Gastrocnemius medialis (tissue), 4 donors: ENCODE data around the gene FBXL7.

Experiments used
- POLR2A ChIP-seq, 2 donors: fragments of 450-650 bp; IDR thresholded peaks; one replicate each; pipeline ENCODE4 v1.6.1; 2017; ENCODE audit warnings: antibody characterized with exemption in 2 of 2, mild to moderate bottlenecking in 2 of 2, moderate library complexity in 2 of 2
- TF ChIP-seq, protein P1 (sequence below), 5 experiments: fragments of 450-650 bp in 3 of 5; fragments of 200-600 bp in 2 of 5; sonication (generic) in 2 of 5; IDR thresholded peaks in 4 of 5; conservative IDR thresholded peaks in 1 of 5; 1 replicate in 4 of 5; 2 replicates in 1 of 5; pipeline ENCODE4 v1.5.1; 2016 to 2019; ENCODE audit warnings: antibody characterized with exemption in 5 of 5, mild to moderate bottlenecking in 3 of 5, moderate library complexity in 3 of 5

GRCh38 chr5:15592728-15593127 is 92.7 kb downstream of the FBXL7 start:
- TF ChIP-seq, protein P1, sequence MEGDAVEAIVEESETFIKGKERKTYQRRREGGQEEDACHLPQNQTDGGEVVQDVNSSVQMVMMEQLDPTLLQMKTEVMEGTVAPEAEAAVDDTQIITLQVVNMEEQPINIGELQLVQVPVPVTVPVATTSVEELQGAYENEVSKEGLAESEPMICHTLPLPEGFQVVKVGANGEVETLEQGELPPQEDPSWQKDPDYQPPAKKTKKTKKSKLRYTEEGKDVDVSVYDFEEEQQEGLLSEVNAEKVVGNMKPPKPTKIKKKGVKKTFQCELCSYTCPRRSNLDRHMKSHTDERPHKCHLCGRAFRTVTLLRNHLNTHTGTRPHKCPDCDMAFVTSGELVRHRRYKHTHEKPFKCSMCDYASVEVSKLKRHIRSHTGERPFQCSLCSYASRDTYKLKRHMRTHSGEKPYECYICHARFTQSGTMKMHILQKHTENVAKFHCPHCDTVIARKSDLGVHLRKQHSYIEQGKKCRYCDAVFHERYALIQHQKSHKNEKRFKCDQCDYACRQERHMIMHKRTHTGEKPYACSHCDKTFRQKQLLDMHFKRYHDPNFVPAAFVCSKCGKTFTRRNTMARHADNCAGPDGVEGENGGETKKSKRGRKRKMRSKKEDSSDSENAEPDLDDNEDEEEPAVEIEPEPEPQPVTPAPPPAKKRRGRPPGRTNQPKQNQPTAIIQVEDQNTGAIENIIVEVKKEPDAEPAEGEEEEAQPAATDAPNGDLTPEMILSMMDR (IDR thresholded peaks at IDR 0.05 in 4 of 5, conservative IDR thresholded peaks at IDR 0.05 in 1 of 5), result no peak
- no peak for TF ChIP-seq POLR2A (IDR thresholded peaks at IDR 0.05)
